ENCODE measurements around the gene ACTG2. TPM values are rescaled to one million over a fixed set of nuclear protein-coding genes. Genes with fewer than 3 reads are reported as not detected.
"Not testable (repeated sequence)": the region's sequence is repeated elsewhere in the genome, so short reads cannot be mapped to it uniquely, and the experiment has no call there.

Gene ACTG2
- under 1 TPM; 0.12 to 0.27 TPM for total RNA-seq

- DNase-seq, result no peak
- H3K36me3 Mint-ChIP-seq, result no peaks in the 10 kb centered on the region
- no peaks in the 10 kb centered on the region for H3K9me3 Mint-ChIP-seq
- no peaks in the 10 kb centered on the region for H3K27me3 Mint-ChIP-seq
- H3K4me1 Mint-ChIP-seq, result peaks cover 38% of the 10 kb centered on the region
- peak within 1 kb of the TSS; percentile 35 for H3K27ac Mint-ChIP-seq
- H3K4me3 Mint-ChIP-seq, result no peak within 1 kb of the TSS
These were observed at the start of gene ACTG2 for GRCh38 chr2:73892631-73893329. Gene ACTG2 (plus strand): TSS chr2:73893008. CDS start chr2:73901312, 8,304 bp downstream.

GRCh38 chr2:73844087-73844486, 48.7 kb upstream of the ACTG2 start:
- no peaks in the 10 kb centered on the region for H3K9me3 Mint-ChIP-seq
- peaks cover 7% of the 10 kb centered on the region for H3K4me1 Mint-ChIP-seq
- H3K27ac Mint-ChIP-seq, result no peak overlapping the region
- no peak overlapping the region for H3K4me3 Mint-ChIP-seq
- H3K27me3 Mint-ChIP-seq, result no peaks in the 10 kb centered on the region
- no peak for DNase-seq
- peaks cover 18% of the 10 kb centered on the region for H3K36me3 Mint-ChIP-seq

GRCh38 chr2:73850009-73850408, 42.8 kb upstream of the ACTG2 start:
- Mint-ChIP-seq H3K36me3 (peaks cover 21% of the 10 kb centered on the region), H3K27ac (no peak overlapping the region), H3K4me3 (no peak overlapping the region), H3K27me3 (no peaks in the 10 kb centered on the region), H3K4me1 (peaks cover 5% of the 10 kb centered on the region), H3K9me3 (no peaks in the 10 kb centered on the region)
- DNase-seq, result no peak

GRCh38 chr2:73851274-73851673, 41.5 kb upstream of the ACTG2 start:
- Mint-ChIP-seq H3K27me3 (no peaks in the 10 kb centered on the region), H3K4me3 (no peak overlapping the region), H3K27ac (peak overlapping the region; percentile 5), H3K36me3 (peaks cover 30% of the 10 kb centered on the region), H3K4me1 (peaks cover 13% of the 10 kb centered on the region), H3K9me3 (no peaks in the 10 kb centered on the region)
- no peak for DNase-seq

GRCh38 chr2:73852020-73852419, 40.8 kb upstream of the ACTG2 start:
- no peak overlapping the region for H3K27ac Mint-ChIP-seq
- H3K9me3 Mint-ChIP-seq, result no peaks in the 10 kb centered on the region
- no peak for DNase-seq

GRCh38 chr2:73855526-73855925, 37.3 kb upstream of the ACTG2 start:
- Mint-ChIP-seq H3K27ac (no peak overlapping the region), H3K4me1 (peaks cover 34% of the 10 kb centered on the region), H3K27me3 (no peaks in the 10 kb centered on the region), H3K4me3 (no peak overlapping the region), H3K9me3 (no peaks in the 10 kb centered on the region), H3K36me3 (peaks cover 52% of the 10 kb centered on the region)
- DNase-seq, result no peak

More at GRCh38 chr2:73852020-73852419, 40.8 kb upstream of the ACTG2 start:
- Mint-ChIP-seq H3K27me3 (no peaks in the 10 kb centered on the region), H3K4me3 (no peak overlapping the region), H3K36me3 (peaks cover 31% of the 10 kb centered on the region), H3K4me1 (peaks cover 19% of the 10 kb centered on the region)

- no peak for DNase-seq
- Mint-ChIP-seq H3K36me3 (peaks cover 53% of the 10 kb centered on the region), H3K4me1 (peaks cover 35% of the 10 kb centered on the region), H3K27ac (no peak overlapping the region), H3K4me3 (no peak overlapping the region), H3K9me3 (no peaks in the 10 kb centered on the region), H3K27me3 (no peaks in the 10 kb centered on the region)
These were observed 36.6 kb upstream of the ACTG2 start for GRCh38 chr2:73856214-73856613.

- peak; percentile 58 for DNase-seq
- Mint-ChIP-seq H3K4me1 (peaks cover 32% of the 10 kb centered on the region), H3K4me3 (no peak overlapping the region), H3K27me3 (no peaks in the 10 kb centered on the region), H3K36me3 (peaks cover 61% of the 10 kb centered on the region), H3K27ac (peak overlapping the region; percentile 63), H3K9me3 (no peaks in the 10 kb centered on the region)
These were observed 32.9 kb upstream of the ACTG2 start for GRCh38 chr2:73859721-73860586.

GRCh38 chr2:73862987-73863386, 29.8 kb upstream of the ACTG2 start:
- no peak for DNase-seq
- H3K9me3 Mint-ChIP-seq, result no peaks in the 10 kb centered on the region
- no peak overlapping the region for H3K27ac Mint-ChIP-seq
- H3K27me3 Mint-ChIP-seq, result no peaks in the 10 kb centered on the region
- no peak overlapping the region for H3K4me3 Mint-ChIP-seq
- H3K36me3 Mint-ChIP-seq, result peaks cover 41% of the 10 kb centered on the region
- peaks cover 18% of the 10 kb centered on the region for H3K4me1 Mint-ChIP-seq

- DNase-seq, result no peak
- Mint-ChIP-seq H3K36me3 (peaks cover 14% of the 10 kb centered on the region), H3K27ac (no peak overlapping the region)
These were observed 24.4 kb upstream of the ACTG2 start for GRCh38 chr2:73868204-73868978.

GRCh38 chr2:73870084-73870483, 22.7 kb upstream of the ACTG2 start:
- Mint-ChIP-seq H3K9me3 (no peaks in the 10 kb centered on the region), H3K27ac (no peak overlapping the region), H3K27me3 (no peaks in the 10 kb centered on the region), H3K4me3 (no peak overlapping the region), H3K4me1 (no peaks in the 10 kb centered on the region), H3K36me3 (peaks cover 9% of the 10 kb centered on the region)
- no peak for DNase-seq

More at GRCh38 chr2:73868204-73868978, 24.4 kb upstream of the ACTG2 start:
- Mint-ChIP-seq H3K4me3 (no peak overlapping the region), H3K27me3 (no peaks in the 10 kb centered on the region), H3K4me1 (no peaks in the 10 kb centered on the region), H3K9me3 (no peaks in the 10 kb centered on the region)

- peaks cover 3% of the 10 kb centered on the region for H3K4me1 Mint-ChIP-seq
- DNase-seq, result no peak
- H3K9me3 Mint-ChIP-seq, result no peaks in the 10 kb centered on the region
- H3K27ac Mint-ChIP-seq, result no peak overlapping the region
- no peak overlapping the region for H3K4me3 Mint-ChIP-seq
- no peaks in the 10 kb centered on the region for H3K36me3 Mint-ChIP-seq
- peaks cover 3% of the 10 kb centered on the region for H3K27me3 Mint-ChIP-seq
These were observed 15.6 kb upstream of the ACTG2 start for GRCh38 chr2:73877071-73877802.

- H3K27ac Mint-ChIP-seq, H3K27me3 Mint-ChIP-seq, DNase-seq, H3K4me3 Mint-ChIP-seq, H3K36me3 Mint-ChIP-seq, H3K9me3 Mint-ChIP-seq, H3K4me1 Mint-ChIP-seq: not testable (repeated sequence)
These were observed 14.8 kb upstream of the ACTG2 start for GRCh38 chr2:73877984-73878383.

GRCh38 chr2:73885406-73885805, 7.4 kb upstream of the ACTG2 start:
- Mint-ChIP-seq H3K4me3 (no peak overlapping the region), H3K9me3 (peaks cover 4% of the 10 kb centered on the region), H3K4me1 (peaks cover 25% of the 10 kb centered on the region), H3K27me3 (no peaks in the 10 kb centered on the region), H3K36me3 (peaks cover 6% of the 10 kb centered on the region), H3K27ac (no peak overlapping the region)
- no peak for DNase-seq
